HG03378 (cell line): ENCODE data around the gene ANKRD35.
"Not testable (repeated sequence)": the region's sequence is repeated elsewhere in the genome, so short reads cannot be mapped to it uniquely, and the experiment has no call there.

Experiments
- ATAC-seq: cut with Tn5 transposase; IDR thresholded peaks from one replicate; pipeline ENCODE4 v1.9.1; 2021; ENCODE audit warnings: mild to moderate bottlenecking, moderate library complexity; ENCODE audit not compliant: unreplicated experiment

ANKRD35 gene, protein sequence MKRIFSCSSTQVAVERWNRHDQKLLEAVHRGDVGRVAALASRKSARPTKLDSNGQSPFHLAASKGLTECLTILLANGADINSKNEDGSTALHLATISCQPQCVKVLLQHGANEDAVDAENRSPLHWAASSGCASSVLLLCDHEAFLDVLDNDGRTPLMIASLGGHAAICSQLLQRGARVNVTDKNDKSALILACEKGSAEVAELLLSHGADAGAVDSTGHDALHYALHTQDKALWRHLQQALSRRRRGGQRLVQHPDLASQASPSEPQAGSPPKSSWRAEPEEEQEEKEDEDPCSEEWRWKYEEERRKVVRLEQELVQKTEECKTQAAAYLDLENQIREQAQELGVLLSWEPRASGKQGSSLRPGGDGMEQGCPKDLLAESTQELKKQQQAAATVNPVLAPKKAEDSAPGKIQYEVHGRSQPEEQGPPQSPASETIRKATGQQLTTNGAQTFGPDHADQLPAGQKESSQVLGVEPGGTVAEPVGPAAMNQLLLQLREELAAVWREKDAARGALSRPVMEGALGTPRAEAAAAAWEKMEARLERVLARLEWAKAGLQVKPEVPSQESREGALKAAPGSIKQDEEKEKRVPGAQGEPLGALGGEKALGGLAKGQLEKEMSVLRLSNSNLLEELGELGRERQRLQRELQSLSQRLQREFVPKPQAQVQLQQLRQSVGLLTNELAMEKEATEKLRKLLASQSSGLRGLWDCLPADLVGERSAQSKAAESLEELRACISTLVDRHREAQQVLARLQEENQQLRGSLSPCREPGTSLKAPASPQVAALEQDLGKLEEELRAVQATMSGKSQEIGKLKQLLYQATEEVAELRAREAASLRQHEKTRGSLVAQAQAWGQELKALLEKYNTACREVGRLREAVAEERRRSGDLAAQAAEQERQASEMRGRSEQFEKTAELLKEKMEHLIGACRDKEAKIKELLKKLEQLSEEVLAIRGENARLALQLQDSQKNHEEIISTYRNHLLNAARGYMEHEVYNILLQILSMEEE

DNA sequence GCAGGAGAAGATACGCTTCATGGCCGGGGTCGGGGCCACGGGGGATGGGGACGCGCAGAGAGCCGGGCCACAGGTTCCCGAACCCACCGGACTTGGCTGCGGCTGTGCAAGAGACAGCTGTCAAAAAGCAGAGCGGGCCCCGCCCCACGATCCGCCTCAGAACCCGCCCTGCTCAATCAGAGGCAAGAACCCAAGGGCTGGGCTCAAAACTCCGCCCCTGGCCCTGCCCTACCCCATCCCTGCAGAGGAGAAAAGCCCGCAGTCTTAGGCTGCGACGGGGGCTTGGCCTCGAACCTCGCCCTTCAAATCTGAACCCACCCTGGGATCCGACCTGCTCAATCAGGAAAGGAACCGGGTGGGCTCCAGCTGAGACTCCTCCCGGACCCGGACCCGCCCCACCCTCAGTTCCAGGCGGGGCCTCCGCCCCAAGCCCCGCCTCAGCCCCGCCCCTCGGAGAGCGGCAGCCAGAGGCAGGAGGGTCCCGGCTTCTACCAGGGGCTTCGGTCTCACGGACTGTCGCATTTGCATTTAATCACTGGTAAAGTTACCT is at the start of gene ANKRD35:
Gene ANKRD35 (minus strand): TSS at position 129 of the 550 bp plus-strand sequence. CDS start 108 bp downstream, at position 21.
- ATAC-seq = peak; percentile 97

- not testable (repeated sequence) for ATAC-seq
These were observed 46.9 kb upstream of the ANKRD35 start for GRCh38 chr1:145932522-145933009.

- ATAC-seq = no peak
These were observed 42.4 kb upstream of the ANKRD35 start for GRCh38 chr1:145927916-145928643.

DNA sequence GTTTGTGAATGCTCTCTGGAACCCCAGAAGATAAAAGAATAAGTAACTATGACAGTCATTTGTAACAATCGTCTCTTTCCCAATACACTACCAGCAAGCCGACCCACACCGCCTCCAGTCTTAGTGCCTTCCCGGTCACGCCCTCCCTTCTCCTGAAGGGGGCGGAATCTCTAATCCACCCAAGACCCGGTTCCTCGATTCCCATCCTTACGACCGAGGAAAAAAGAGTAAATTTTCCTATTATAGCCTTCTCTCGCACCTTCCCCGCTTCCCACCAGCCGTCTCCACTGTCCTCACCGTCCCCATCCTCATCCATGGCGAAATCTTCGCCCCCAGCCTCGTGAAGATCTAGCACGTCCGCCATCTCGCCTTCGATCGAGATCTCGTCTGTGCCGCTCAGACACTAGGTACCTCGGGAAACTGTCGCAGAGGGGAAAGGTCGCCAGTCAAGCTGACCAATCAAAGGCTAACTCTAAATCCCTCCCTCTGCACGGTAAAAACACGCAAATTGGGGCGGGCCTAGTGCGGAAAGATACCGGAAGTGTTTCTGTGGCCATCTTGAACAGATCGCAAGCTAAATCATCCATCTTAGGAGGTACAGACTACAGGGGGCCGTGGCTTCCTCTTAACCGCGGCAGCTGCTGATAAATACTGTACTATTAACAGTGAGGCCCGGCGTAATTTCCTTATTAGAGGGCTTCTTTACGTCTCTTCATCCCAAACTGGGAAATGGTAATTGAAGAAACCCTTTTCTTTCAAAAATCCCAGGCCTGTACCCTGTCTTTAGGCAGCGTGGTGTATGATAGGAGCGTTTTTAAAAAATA is 41.6 kb upstream of the ANKRD35 start, which contains the start of gene RBM8A:
Gene RBM8A (minus strand): TSS at position 422 of the 824 bp plus-strand sequence. CDS start 58 bp downstream, at position 364.
- ATAC-seq = peak; percentile 95

DNA sequence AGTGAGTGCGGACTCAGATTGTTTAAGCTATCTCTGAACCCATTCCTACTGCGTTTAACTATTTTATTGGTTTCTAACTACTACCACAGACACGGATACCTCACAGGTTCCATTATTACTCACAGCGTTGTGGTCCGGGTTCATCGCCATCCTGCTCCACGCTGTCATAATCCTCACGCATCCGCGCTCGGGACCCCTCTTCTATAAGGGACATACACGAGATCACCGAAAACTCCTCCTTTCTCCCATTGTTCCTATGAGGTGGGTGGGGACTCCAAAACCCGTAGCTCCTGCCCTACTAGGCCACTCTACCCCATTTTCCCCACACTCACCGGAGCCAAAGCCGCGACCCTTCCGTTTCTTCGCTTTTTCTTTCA is 41.0 kb upstream of the ANKRD35 start:
- no peak for ATAC-seq

GRCh38 chr1:145922266-145922665 is 36.6 kb upstream of the ANKRD35 start:
- ATAC-seq = no peak

DNA sequence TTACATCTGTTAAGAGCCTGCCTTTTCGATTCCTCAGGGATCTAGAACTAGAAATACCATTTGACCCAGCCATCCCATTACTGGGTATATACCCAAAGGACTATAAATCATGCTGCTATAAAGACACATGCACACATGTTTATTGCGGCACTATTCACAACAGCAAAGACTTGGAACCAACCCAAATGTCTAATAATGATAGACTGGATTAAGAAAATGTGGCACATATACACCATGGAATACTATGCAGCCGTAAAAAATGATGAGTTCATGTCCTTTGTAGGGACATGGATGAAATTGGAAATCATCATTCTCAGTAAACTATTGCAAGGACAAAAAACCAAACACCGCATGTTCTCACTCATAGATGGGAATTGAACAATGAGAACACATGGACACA is 34.6 kb upstream of the ANKRD35 start:
- ATAC-seq = not testable (repeated sequence)

DNA sequence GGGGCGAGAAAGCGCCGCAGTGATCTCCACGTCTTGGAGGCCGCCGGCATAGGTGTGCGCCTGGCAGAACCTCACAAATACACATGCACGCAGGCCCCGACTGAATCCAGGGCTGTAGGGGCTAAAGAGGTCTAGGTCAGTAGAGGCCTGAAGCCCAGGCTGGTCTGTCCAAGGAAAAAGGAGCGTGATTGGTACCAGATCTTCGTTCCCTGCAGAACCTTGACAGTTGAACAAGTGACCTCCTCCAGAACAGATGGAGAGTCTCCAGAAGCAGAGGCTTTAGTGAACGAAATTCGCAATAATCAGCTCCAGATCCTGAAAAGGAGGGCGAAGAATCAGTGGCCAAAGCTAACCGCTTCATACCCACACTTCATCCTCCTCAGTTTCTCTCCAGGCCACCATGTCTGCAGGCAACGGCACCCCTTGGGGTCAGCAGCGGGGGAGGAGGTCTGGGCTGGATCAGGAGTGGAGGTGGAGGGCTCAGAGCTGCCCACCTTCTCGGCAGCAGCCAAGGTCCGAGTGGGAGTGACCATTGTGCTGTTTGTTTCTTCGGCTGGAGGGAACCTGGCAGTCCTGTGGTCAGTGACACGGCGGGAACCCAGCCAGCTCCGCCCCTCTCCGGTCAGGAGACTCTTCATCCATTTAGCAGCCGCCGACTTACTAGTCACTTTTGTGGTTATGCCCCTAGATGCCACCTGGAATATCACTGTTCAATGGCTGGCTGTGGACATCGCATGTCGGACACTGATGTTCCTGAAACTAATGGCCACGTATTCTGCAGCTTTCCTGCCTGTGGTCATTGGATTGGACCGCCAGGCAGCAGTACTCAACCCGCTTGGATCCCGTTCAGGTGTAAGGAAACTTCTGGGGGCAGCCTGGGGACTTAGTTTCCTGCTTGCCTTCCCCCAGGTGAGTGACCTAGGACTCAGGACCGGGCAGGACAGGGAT is 33.6 kb upstream of the ANKRD35 start:
- ATAC-seq = peak; percentile 28

DNA sequence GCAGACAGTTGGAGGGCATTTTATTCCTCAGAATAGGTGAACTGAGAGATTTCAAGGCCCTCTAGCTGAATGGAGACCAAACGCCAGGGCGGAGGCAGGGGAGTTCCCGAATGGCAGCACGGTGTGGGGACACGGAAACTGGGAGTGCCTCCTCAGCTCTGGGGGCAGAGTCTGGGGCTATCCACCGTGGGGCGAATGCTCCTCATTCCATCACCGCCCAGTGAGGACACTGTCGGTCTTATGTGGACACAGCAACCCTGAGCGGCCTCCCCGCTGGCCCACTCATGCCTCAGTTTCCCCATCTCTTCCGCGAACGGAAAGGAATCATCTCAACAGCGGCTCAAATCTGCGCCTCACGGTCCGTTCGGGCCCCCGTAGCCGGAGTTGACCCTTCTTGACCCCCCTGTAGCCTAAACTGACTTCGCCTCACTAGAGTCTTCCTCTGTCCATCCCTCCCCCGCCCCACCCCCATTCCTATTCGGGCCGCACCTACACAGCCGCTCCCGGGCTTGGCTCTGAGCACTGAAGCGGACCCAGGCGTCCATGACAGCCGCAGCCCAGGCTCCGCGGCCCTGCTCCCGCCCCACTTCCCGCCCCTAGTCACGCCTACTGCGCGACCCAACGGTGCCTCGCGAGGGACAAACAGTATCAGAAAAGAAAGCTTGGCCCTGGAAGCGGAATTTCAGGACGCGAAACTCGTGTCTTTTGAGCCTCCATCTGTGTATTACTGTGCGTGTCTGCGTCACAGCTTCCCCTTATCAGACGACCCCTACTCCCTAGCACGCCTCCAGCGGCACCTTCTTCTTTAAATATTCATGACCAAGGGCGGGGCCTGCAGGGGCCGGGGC is 32.7 kb upstream of the ANKRD35 start, which contains the start of gene PEX11B:
Gene PEX11B (minus strand): TSS at position 574 of the 848 bp plus-strand sequence. CDS start 29 bp downstream, at position 545.
- peak; percentile 72 for ATAC-seq

DNA sequence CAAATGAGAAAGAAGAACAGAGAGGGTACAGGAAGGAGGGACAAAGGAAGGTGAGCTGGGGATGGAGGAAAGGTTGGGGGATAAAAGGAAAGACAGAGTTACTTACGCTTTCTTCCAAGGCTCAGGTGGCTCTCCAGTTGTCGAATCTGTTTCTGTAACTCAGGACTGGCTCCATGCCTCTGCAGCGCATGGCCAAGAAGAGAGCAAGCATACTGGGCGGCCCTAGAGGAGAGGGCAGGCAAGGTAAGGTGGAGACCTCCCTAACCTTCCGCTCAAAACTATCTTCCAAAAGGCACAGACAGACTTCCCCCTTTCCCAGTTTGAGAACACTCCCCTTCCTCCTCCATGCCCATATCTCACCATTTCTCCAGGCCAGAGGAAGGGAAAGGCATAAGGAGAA is 31.9 kb upstream of the ANKRD35 start:
- no peak for ATAC-seq

- no peak for ATAC-seq
These were observed 31.1 kb upstream of the ANKRD35 start for GRCh38 chr1:145916745-145917144.

DNA sequence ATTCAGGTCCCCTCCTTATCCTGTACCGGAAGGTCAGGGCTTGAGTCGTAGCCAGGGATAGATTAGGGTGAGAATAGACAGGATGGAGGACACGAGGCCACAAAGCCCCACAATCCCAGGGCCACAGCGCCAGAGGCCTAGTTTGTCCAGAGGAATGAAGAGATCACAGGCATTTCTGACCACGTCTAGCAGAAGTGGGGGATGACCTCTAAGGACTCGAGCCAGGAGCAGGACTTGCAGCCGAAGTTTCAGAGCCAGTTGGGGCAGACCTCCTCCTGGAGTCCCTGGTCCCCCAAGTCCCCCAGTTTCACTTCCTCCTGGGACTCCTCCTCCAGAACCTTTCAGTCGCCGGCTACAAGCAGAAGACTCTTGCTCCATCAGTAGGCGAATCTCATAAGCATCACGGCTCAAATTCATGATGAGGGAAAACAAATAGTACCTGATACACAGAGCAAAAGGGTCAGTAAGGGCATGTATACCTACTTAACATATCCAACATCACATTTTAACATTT is 26.5 kb upstream of the ANKRD35 start:
- ATAC-seq = no peak

DNA sequence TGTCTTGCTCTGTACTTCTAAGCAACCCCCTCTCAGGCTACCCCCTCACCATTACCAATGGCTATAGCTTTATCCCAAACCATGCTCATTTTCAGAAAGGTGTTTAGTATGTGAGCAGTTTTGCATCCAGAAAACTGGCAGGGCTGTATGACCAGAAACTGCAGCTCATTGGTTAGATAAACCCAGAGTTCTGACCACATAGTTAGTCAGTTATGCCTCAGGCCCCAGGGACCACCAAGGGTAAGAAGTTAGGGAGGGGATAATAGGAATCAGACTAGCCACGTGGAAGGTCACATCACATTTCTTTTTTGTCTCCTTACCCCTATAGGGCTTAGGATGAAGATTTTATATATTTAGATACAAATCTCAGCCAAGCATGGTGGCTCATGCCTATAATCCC is 23.0 kb upstream of the ANKRD35 start:
- ATAC-seq = no peak

DNA sequence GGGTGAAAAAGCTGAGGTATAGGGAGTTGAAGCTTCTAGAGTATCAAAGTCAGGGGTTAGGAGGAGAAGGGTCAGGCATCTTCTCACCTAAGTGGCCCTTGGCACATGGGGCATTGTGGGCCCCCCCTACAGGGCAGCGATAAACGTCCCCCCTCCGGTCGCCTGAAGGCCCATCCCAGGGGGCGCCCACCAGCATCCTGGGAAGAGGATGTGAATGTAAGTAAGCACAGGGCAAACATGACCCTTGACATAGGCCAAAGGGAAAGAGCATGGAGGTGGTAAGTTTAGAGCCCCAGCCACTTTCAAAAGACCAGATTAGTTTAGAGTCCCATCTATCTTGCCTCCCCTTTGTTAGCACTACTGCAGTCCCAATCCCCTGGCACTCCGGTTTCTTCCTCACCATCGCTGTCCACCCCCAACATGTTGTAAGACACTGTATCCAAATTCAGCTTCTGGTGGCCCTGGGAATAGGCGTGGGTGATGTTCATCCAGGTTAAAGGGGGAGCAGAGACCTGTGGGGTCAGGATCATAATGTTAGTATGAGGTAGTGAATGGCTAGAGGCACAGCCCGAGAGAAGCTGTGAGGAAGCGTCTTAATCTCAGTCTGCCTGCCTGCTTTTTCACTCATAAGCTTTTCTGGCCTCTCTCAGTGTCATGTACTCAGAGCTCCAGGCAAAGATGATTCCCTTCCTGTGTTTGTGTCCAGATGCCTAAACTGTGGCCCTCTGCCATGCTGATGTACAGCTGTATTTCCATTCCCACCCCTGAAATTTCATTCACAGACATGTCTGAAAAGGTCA is 21.5 kb upstream of the ANKRD35 start:
- ATAC-seq = no peak

- ATAC-seq = no peak
These were observed 15.8 kb upstream of the ANKRD35 start for GRCh38 chr1:145901312-145902021.

- no peak for ATAC-seq
These were observed 13.1 kb upstream of the ANKRD35 start for GRCh38 chr1:145898756-145899155.
